Stomach (tissue), 9 donors: ENCODE measurements around the gene ADTRP. TPM values are rescaled to one million over a fixed set of nuclear protein-coding genes. Genes with fewer than 3 reads are reported as not detected.
A peak's percentile ranks its signal among the peaks of the same experiment; 100 is the strongest.

Source experiments
- DNase-seq, 2 donors: peaks; one replicate each; pipeline versions ENCODE4 v3.0.0 to v3.0.0-alpha.2; 2013 to 2019
- H3K27ac ChIP-seq, 5 donors: fragments of 200-600 bp in 4 of 5; sonication (generic) in 4 of 5; one replicate each; pipeline ENCODE4 v1.5.1; 2013 to 2019; ENCODE audit warnings: mild to moderate bottlenecking in 1 of 5, moderate library complexity in 1 of 5
- H3K27me3 ChIP-seq, 3 donors: fragments of 200-600 bp; sonication (generic); one replicate each; pipeline ENCODE4 v1.5.1; 2017 to 2019; ENCODE audit warnings: mixed run types in 1 of 3
- H3K36me3 ChIP-seq, 4 donors: fragments of 200-600 bp; sonication (generic); 1 replicate in 3 of 4; 2 replicates in 1 of 4; pipeline ENCODE4 v1.5.1; 2016 to 2019
- H3K4me1 ChIP-seq, 4 donors: fragments of 200-600 bp; sonication (generic); one replicate each; pipeline ENCODE4 v1.5.1; 2016 to 2019
- H3K4me3 ChIP-seq, 4 donors: fragments of 200-600 bp; sonication (generic) in 3 of 4; one replicate each; pipeline ENCODE4 v1.5.1; 2016 to 2019; ENCODE audit warnings: mild to moderate bottlenecking in 1 of 4
- H3K9me3 ChIP-seq, 4 donors: fragments of 200-600 bp; sonication (generic); one replicate each; pipeline ENCODE4 v1.5.1; 2016 to 2019
- CTCF ChIP-seq, 7 experiments: fragments of 450-650 bp in 4 of 7; fragments of 200-600 bp in 3 of 7; sonication (generic) in 3 of 7; IDR thresholded peaks; one replicate each; pipeline ENCODE4 v1.5.1; 2016 to 2019; ENCODE audit warnings: antibody characterized with exemption in 7 of 7, control low read depth in 2 of 7, mild to moderate bottlenecking in 1 of 7
- EP300 ChIP-seq: sonication (generic); formaldehyde crosslinking; IDR thresholded peaks from one replicate; pipeline ENCODE4 v1.6.1; 2017; ENCODE audit warnings: antibody characterized with exemption
- POLR2A ChIP-seq, 4 donors: fragments of 450-650 bp; IDR thresholded peaks; one replicate each; pipeline ENCODE4 v1.6.1; 2016; ENCODE audit warnings: antibody characterized with exemption in 4 of 4, control low read depth in 2 of 4, mild to moderate bottlenecking in 1 of 4, moderate library complexity in 1 of 4
- POLR2AphosphoS5 ChIP-seq, 3 donors: sonication (generic); formaldehyde crosslinking; IDR thresholded peaks; one replicate each; pipeline ENCODE4 v1.6.1; 2016; ENCODE audit warnings: antibody characterized with exemption in 3 of 3
- WGBS, 5 donors: extraction: QIAGEN DNeasy Blood & Tissue Kit in 3 of 5; methylation state at CpG; one replicate each; pipeline versions ENCODE4 v1.1.5 to v1.1.7; 2013 to 2018; 5-methylcytosine and 5-hydroxymethylcytosine counted together
- intact Hi-C: fragments of 100-400 bp; cut with DNase I; formaldehyde crosslinking; loops from one replicate; pipeline ENCODE4 v1.15.1; 2023; ENCODE audit warnings: low total_unique reads
- polyA plus RNA-seq, 3 donors: library from polyadenylated mRNA; stranded (reverse); fragments of 200-250 nt; gene quantifications; one replicate each; pipeline ENCODE4 v1.2.3, GENCODE V29; 2013
- total RNA-seq, 5 donors: library from RNA; depleted of rRNA; stranded (reverse); fragments of >200 nt; gene quantifications; one replicate each; pipeline versions ENCODE4 v1.1.0 to v1.2.3, GENCODE V29; 2014 to 2016
- donor health status: healthy with polysubstance abuse.
- donor health status: Bipolar disorder and iron deficiency.
- donor health status: healthy.

ADTRP gene
- total and polyA plus RNA-seq, 8 donors, result 3.9 to 63.6 (median 20.8) TPM

- DNase-seq, result no peak
- 87 to 93% (median 90%) methylated on average over 6 of the region's 6 CpGs for WGBS, 5 donors
- intact Hi-C loops, result no loop called here
These were observed 5.0 kb upstream of the ADTRP start for GRCh38 chr6:11783524-11784064.

GRCh38 chr6:11782524-11782923, 3.9 kb upstream of the ADTRP start:
- intact Hi-C loops, result no loop called here
- no peak for DNase-seq
- no peak for TF ChIP-seq CTCF (IDR thresholded peaks at IDR 0.05)
- TF ChIP-seq POLR2AphosphoS5 (IDR thresholded peaks at IDR 0.05), result no peak
- no peak for TF ChIP-seq EP300
- no peak for TF ChIP-seq POLR2A (IDR thresholded peaks at IDR 0.05)

More at GRCh38 chr6:11783524-11784064, 5.0 kb upstream of the ADTRP start:
- peaks cover 4 to 23% (median 12%) of the 10 kb centered on the region in 4 donors for H3K4me1 ChIP-seq
- no peak overlapping the region for H3K4me3 ChIP-seq
- no peaks in the 10 kb centered on the region for H3K27me3 ChIP-seq
- no peaks in the 10 kb centered on the region for H3K9me3 ChIP-seq
- no peaks in the 10 kb centered on the region for H3K36me3 ChIP-seq
- TF ChIP-seq CTCF (IDR thresholded peaks at IDR 0.05), result no peak
- TF ChIP-seq POLR2A (IDR thresholded peaks at IDR 0.05), result no peak
- no peak for TF ChIP-seq POLR2AphosphoS5 (IDR thresholded peaks at IDR 0.05)
- no peak for TF ChIP-seq EP300
- no peak overlapping the region for H3K27ac ChIP-seq

GRCh38 chr6:11780097-11780428, 1.5 kb upstream of the ADTRP start:
- peak overlapping the region in 2 of 5 donors; percentile 36 to 49 for H3K27ac ChIP-seq
- H3K27me3 ChIP-seq, result no peaks in the 10 kb centered on the region
- 47 to 69% (median 57%) methylated on average over 2 of the region's 2 CpGs for WGBS, 5 donors
- no peak overlapping the region for H3K4me3 ChIP-seq
- H3K9me3 ChIP-seq, result no peaks in the 10 kb centered on the region
- intact Hi-C loops, result no loop called here
- H3K4me1 ChIP-seq, result peaks cover 0 to 11% (median 8%) of the 10 kb centered on the region in 4 donors
- no peak for DNase-seq
- no peaks in the 10 kb centered on the region for H3K36me3 ChIP-seq
- TF ChIP-seq CTCF (IDR thresholded peaks at IDR 0.05) (no peak), POLR2A (IDR thresholded peaks at IDR 0.05) (no peak)

More at GRCh38 chr6:11782524-11782923, 3.9 kb upstream of the ADTRP start:
- H3K36me3 ChIP-seq, result no peaks in the 10 kb centered on the region
- no peak overlapping the region for H3K27ac ChIP-seq
- H3K27me3 ChIP-seq, result no peaks in the 10 kb centered on the region
- H3K4me1 ChIP-seq, result peaks cover 4 to 23% (median 12%) of the 10 kb centered on the region in 4 donors
- WGBS, 5 donors, result 82 to 98% (median 86%) methylated on average over 4 of the region's 4 CpGs
- no peak overlapping the region for H3K4me3 ChIP-seq
- no peaks in the 10 kb centered on the region for H3K9me3 ChIP-seq

- H3K9me3 ChIP-seq, result no peaks in the 10 kb centered on the region
- peak overlapping the region; percentile 62 to 85 (median 73) for H3K27ac ChIP-seq
- H3K4me1 ChIP-seq, result peaks cover 0 to 11% (median 7%) of the 10 kb centered on the region in 4 donors
- H3K36me3 ChIP-seq, result no peaks in the 10 kb centered on the region
- DNase-seq, result no peak
- H3K27me3 ChIP-seq, result no peaks in the 10 kb centered on the region
- intact Hi-C loops, result no loop called here
- WGBS, 5 donors, result 82 to 90% (median 85%) methylated on average over 6 of the region's 6 CpGs
- TF ChIP-seq POLR2AphosphoS5 (IDR thresholded peaks at IDR 0.05), result no peak
- TF ChIP-seq POLR2A (IDR thresholded peaks at IDR 0.05), result no peak
- no peak for TF ChIP-seq EP300
- TF ChIP-seq CTCF (IDR thresholded peaks at IDR 0.05), result no peak
- no peak overlapping the region for H3K4me3 ChIP-seq
These were observed 910 bp upstream of the ADTRP start for GRCh38 chr6:11779329-11780096.
